AG09319 (cell line): ENCODE data around the gene NNMT.
"Not testable (repeated sequence)": the region's sequence is repeated elsewhere in the genome, so short reads cannot be mapped to it uniquely, and the experiment has no call there.

Experiments used
- DNase-seq: peaks from one replicate; pipeline ENCODE4 v3.0.0-alpha.2; 2010; ENCODE audit warnings: low read depth; ENCODE audit errors: extremely low read depth
- TF ChIP-seq, protein P1 (sequence below): IDR thresholded peaks from 2 replicates; pipeline ENCODE4 v1.5.1; 2011; ENCODE audit warnings: low read depth, mild to moderate bottlenecking, inconsistent platforms, low read length, moderate library complexity

The NNMT gene

DNA sequence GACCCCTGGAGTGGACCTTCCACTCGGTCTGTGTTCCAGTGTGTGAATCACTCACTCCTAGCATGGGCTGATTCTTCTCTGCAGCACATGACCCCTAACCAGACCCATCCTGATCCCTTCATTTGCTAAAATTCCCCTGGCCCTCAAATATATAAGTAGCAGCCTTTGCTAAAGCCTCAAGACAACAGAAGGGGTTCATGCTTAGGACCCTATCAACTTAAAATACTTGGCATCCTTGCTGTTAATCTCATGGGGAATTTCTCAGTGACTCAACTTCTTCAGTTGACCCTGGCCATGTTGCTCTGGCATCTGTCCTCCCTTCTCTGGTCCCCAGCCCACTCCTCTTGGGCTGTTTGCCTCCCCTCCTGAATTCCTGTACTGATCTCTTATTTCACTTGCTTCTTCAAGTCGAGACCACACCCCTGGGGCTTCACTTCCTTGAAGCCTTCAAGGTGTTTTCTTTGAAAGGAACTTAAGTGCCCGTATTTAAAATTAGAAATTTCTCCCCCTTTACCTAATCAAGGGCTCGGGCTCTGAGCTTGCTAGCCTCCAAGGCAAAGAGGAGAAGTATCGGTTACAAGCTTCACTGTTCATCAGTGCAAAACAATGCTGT lies 23.6 kb downstream of the NNMT start:
- TF ChIP-seq, protein P1, sequence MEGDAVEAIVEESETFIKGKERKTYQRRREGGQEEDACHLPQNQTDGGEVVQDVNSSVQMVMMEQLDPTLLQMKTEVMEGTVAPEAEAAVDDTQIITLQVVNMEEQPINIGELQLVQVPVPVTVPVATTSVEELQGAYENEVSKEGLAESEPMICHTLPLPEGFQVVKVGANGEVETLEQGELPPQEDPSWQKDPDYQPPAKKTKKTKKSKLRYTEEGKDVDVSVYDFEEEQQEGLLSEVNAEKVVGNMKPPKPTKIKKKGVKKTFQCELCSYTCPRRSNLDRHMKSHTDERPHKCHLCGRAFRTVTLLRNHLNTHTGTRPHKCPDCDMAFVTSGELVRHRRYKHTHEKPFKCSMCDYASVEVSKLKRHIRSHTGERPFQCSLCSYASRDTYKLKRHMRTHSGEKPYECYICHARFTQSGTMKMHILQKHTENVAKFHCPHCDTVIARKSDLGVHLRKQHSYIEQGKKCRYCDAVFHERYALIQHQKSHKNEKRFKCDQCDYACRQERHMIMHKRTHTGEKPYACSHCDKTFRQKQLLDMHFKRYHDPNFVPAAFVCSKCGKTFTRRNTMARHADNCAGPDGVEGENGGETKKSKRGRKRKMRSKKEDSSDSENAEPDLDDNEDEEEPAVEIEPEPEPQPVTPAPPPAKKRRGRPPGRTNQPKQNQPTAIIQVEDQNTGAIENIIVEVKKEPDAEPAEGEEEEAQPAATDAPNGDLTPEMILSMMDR: no peak
- no peak for DNase-seq

DNA sequence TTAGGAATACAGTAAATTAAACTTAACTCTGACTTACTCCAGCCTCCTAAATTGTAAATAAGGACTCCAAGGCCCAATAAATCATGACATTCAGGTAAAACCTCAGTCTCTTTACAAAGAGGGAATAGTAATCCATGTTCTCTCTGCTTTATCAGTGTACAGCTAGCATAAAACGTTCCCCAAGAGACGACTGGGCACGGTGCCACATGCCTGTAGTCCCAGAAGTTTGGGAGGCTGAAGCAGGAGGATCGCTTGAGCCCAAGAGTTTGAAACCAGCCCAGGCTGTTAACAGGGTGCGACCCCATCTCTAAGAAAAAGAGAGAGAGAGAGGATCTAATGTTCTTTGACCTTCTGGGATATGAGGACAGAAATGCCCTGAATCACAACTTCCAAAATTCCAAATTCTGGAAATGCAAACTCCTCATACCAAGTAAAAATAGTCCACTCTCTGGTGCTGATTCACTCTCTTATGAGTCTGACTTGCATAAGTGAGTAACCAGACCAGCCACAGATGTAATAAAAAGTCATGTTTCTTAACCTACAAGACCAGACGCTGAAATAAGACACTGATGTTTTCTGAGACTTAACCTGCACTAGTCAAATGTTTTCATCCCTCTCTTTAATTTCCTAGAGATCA lies 25.5 kb downstream of the NNMT start:
- TF ChIP-seq, protein P1: no peak
- DNase-seq: peak; percentile 54

DNA sequence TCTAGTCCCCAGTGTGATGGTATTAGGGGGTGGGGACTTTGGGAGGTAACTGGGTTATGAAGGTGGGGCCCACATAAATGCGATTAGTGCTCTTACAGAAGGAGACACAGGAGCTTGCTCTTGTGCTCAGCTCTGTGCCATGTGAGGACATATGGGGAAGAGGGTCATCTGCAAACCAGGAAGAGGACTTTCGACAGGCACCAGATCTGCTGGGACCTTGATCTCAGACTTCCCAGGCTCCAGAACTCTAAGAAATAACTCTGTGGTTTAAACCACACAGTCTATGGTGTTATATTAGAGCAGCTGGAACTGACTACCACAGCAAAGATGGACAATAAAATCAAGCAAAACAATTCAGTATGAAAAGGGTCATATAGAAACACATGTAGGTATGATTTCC lies 26.7 kb downstream of the NNMT start:
- no peak for DNase-seq
- TF ChIP-seq, protein P1: no peak

DNA sequence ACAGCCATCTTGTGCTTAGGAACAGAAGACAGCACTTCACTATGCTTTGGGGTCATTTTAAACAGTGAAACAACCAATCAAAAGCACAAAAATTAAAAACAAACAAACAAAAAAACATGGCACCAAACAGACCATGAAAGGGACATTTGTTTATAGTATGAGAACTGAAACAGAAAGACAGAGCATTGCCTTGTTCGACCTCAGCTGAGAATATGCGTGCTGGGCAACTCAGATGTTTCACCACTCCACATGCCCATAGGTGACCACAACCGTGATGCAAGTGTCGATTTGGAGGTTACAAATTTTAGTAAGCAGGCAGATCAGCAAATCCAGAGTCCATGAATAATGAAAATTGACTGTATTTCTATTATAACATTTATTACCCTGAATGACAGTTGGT lies 30.0 kb downstream of the NNMT start:
- TF ChIP-seq, protein P1: no peak
- no peak for DNase-seq

DNA sequence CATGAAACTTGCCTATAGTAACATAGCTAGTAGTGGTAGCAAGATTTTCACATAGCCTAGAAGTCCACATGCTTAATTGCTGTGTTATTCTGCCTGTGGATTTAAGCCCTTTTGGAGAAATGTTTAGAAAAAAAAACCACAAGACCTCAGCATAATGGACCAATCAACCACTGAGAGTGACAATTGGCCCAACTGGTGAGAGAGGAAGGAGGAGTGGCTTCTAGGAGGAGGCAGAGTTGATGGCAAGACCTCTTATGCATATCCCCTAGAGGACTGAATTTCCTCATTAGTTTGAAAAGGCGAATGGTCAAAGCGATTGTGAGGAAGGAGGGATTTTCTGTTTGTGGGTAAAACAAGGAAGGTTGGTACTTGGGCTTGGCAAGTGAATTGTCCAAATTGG lies 30.6 kb downstream of the NNMT start:
- DNase-seq: no peak
- TF ChIP-seq, protein P1: no peak

DNA sequence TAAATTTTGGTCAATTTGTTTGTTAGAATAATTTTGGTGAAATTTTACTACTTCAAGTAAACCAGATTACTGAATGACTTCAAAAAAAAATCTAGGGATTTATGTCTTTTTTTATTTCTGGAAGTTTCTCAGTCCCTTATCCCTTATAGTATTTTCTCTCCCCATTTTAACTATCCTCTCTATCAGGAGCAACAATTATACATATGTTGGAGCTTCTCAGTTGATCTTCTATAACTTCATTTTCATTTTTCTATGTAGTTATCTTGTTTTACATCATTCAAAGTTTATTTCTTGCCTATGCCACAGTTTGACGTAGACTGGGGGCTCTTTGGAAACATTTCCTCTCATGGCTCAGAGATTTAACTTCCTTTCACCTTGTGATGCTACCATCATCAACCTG lies 34.2 kb downstream of the NNMT start:
- DNase-seq: no peak
- TF ChIP-seq, protein P1: no peak

DNA sequence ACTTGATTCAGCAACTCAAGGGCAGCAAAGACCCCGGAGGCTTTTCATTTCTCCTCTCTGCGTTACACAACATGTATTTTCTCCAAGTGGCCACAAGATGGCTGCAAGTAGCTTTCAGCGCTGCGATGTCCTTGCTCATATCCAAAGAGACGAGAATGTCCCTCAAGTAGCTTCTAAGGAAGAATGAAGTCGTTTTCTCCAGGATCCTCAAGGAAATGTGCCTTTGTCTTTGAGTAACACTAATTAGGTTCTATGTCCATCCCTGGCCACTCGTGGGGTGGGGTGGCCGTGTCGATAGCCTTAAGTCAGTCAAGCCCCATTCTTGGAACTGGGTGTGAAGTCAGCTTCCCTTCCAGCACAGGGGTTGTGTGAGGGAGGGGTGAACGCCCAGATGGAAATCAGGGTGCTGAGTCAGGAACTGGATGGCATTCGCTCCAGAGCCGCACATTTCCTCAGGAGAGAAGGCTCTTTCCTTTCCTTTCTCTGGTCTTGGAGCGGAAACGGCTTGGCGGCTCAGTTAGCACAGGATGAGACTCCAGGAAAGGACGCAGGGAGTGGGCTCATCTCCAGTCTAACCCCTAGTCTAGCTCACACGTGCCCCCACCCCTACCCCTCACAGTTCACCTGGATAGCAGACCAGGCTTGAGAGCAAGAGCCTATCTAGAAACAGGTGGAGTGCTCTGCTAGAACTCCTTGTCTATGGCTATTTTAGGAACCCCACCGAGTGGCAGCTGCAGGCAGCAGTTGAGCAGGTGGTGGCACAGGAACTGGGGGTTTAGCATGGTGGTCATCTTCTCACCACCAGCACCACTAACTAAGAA lies 44.3 kb downstream of the NNMT start:
- TF ChIP-seq, protein P1: peak; percentile 89
- peak; percentile 54 for DNase-seq

DNA sequence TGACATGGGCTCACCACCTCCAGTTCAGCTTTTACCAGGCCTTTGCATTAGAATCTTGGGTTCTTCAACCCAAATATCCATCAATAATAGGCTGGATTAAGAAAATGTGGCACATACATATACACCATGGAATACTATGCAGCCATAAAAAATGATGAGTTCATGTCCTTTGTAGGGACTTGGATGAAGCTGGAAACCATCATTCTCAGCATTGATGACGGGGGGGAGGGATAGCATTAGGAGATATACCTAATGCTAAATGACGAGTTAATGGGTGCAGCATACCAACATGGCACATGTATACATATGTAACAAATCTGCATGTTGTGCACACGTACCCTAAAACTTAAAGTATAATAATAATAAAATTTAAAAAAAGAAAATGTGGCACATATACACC lies 45.5 kb downstream of the NNMT start:
- DNase-seq: not testable (repeated sequence)
